Esophagus muscularis mucosa (tissue), 3 donors: ENCODE data around the gene ZNF581.

ENCODE experiments used
- CTCF ChIP-seq, 3 experiments: fragments of 200-600 bp in 2 of 3; fragments of 450-650 bp in 1 of 3; sonication (generic) in 2 of 3; IDR thresholded peaks; one replicate each; pipeline ENCODE4 v1.5.1; 2017 to 2019; ENCODE audit warnings: antibody characterized with exemption in 3 of 3, mild to moderate bottlenecking in 2 of 3, moderate library complexity in 1 of 3
- POLR2A ChIP-seq: fragments of 450-650 bp; IDR thresholded peaks from one replicate; pipeline ENCODE4 v1.6.1; 2017; ENCODE audit warnings: antibody characterized with exemption, moderate library complexity, mild to moderate bottlenecking, low read depth

- no peak for TF ChIP-seq POLR2A
- TF ChIP-seq CTCF (IDR thresholded peaks at IDR 0.05), result no peak
These were observed 18.5 kb upstream of the ZNF581 start for GRCh38 chr19:55625004-55625326.
